HCT116 (cell line): ENCODE data around the gene CCDC87. TPM values are rescaled to one million over a fixed set of nuclear protein-coding genes. Genes with fewer than 3 reads are reported as not detected.

Experiments used
- ATAC-seq: fragments of 200-7000 bp; cut with Tn5 transposase; 2 replicates; pipeline ENCODE4 v1.9.1; 2020; ENCODE audit warnings: mild to moderate bottlenecking, moderate library complexity
- BruUV-seq: library from RNA; stranded (reverse); fragments of 400-500 nt; replicated peaks from 2 replicates; lab custom pipeline; 2021; lab: Mats Ljungman, UMichigan
- CTCF ChIA-PET: fragments of 300-600 bp; sonication (Branson Sonifier 250); formaldehyde crosslinking; loops from one replicate; lab custom pipeline; 2021; ENCODE audit warnings: antibody characterized with exemption; lab: Charles Lee
- POLR2A ChIA-PET: fragments of 300-600, 350-600 bp; sonication (Branson Sonifier 250); formaldehyde crosslinking; loops from one replicate; lab custom pipeline; 2021; ENCODE audit warnings: antibody characterized with exemption; lab: Charles Lee
- RAD21 ChIA-PET, 2 experiments: fragments of 300-600 bp; sonication (Branson Sonifier 250); formaldehyde crosslinking; loops; one replicate each; lab custom pipeline; 2023; ENCODE audit warnings: low total read pairs in 2 of 2; ENCODE audit not compliant: uncharacterized antibody in 2 of 2, unreplicated experiment in 2 of 2, low non-redundant PET in 1 of 2; lab: Charles Lee
- DNase-seq: peaks from one replicate; pipeline ENCODE4 v3.0.0-alpha.2; 2010; ENCODE audit warnings: low read depth, low spot score
- H2AFZ ChIP-seq: fragments of 200-600 bp; shearing (Covaris generic), sonication (generic); 2 replicates; pipeline ENCODE4 v1.6.1; 2017; ENCODE audit warnings: low read depth, mixed run types, mixed read lengths, antibody characterized with exemption, low read length; ENCODE audit not compliant: poor library complexity, severe bottlenecking
- H3K27ac ChIP-seq: 2 replicates; pipeline ENCODE4 v1.5.1; 2012; ENCODE audit warnings: low read depth, low read length
- H3K27me3 ChIP-seq: fragments of 200-600 bp; sonication (generic); 2 replicates; pipeline ENCODE4 v1.6.1; 2016; ENCODE audit warnings: mixed run types, low read length, mixed read lengths; ENCODE audit not compliant: insufficient read depth
- H3K36me3 ChIP-seq, 2 experiments: fragments of 200-500 bp in 1 of 2; fragments of 200-600 bp in 1 of 2; sonication (Bioruptor generic) in 1 of 2; sonication (generic) in 1 of 2; 2 replicates each; pipeline versions ENCODE4 v1.5.1 to v1.6.1; 2014 to 2016; ENCODE audit warnings: low read length in 2 of 2, inconsistent platforms in 1 of 2, mixed read lengths in 1 of 2, mixed run types in 1 of 2; ENCODE audit not compliant: insufficient read depth in 2 of 2, control insufficient read depth in 1 of 2
- H3K4me1 ChIP-seq, 2 experiments: fragments of 200-600 bp in 1 of 2; sonication (generic) in 1 of 2; 2 replicates each; pipeline versions ENCODE4 v1.5.1 to v1.6.1; 2012 to 2017; ENCODE audit warnings: low read length in 2 of 2, inconsistent platforms in 1 of 2, mild to moderate bottlenecking in 1 of 2, mixed read lengths in 1 of 2, mixed run types in 1 of 2, moderate library complexity in 1 of 2; ENCODE audit not compliant: insufficient read depth in 2 of 2, control insufficient read depth in 1 of 2
- H3K4me2 ChIP-seq: fragments of 200-600 bp; sonication (generic); 2 replicates; pipeline ENCODE4 v1.6.1; 2017; ENCODE audit warnings: mixed run types, low read length, mixed read lengths
- H3K4me3 ChIP-seq, 2 experiments: fragments of 200-600 bp in 1 of 2; sonication (generic) in 1 of 2; replicated peaks in 1 of 2; 2 replicates each; pipeline ENCODE4 v1.5.1; 2011 to 2016; ENCODE audit warnings: low read length in 2 of 2, control low read depth in 1 of 2, low read depth in 1 of 2, mild to moderate bottlenecking in 1 of 2, mixed read lengths in 1 of 2, mixed run types in 1 of 2
- H3K79me2 ChIP-seq: fragments of 200-600 bp; sonication (generic); 2 replicates; pipeline ENCODE4 v1.6.1; 2017; ENCODE audit warnings: mild to moderate bottlenecking, mixed run types, low read length, moderate library complexity, mixed read lengths; ENCODE audit not compliant: insufficient read depth
- H3K9ac ChIP-seq: fragments of 200-600 bp; sonication (generic); 2 replicates; pipeline ENCODE4 v1.6.1; 2016; ENCODE audit warnings: low read length, mixed read lengths
- H3K9me2 ChIP-seq: fragments of 200-600 bp; sonication (generic), shearing (Covaris generic); 2 replicates; pipeline ENCODE4 v1.6.1; 2017; ENCODE audit warnings: mixed run types, mild to moderate bottlenecking, moderate library complexity; ENCODE audit not compliant: insufficient read depth
- H3K9me3 ChIP-seq, 2 experiments: fragments of 200-500 bp in 1 of 2; fragments of 200-600 bp in 1 of 2; sonication (Bioruptor generic) in 1 of 2; sonication (generic) in 1 of 2; 2 replicates each; pipeline ENCODE4 v1.6.1; 2014 to 2017; ENCODE audit warnings: low read length in 2 of 2, mixed read lengths in 2 of 2, inconsistent platforms in 1 of 2, low read depth in 1 of 2, mild to moderate bottlenecking in 1 of 2, mixed run types in 1 of 2, moderate library complexity in 1 of 2; ENCODE audit not compliant: control insufficient read depth in 1 of 2, insufficient read depth in 1 of 2
- H4K20me1 ChIP-seq: fragments of 200-600 bp; sonication (generic), shearing (Covaris generic); 2 replicates; pipeline ENCODE4 v1.6.1; 2017; ENCODE audit warnings: mixed run types, mild to moderate bottlenecking, moderate library complexity; ENCODE audit not compliant: insufficient read depth
- ATF3 ChIP-seq: IDR thresholded peaks from 2 replicates; pipeline ENCODE4 v1.6.1; 2012
- CEBPB ChIP-seq: IDR thresholded peaks from 2 replicates; pipeline ENCODE4 v1.6.1; 2012; ENCODE audit warnings: low read depth
- EGR1 ChIP-seq: IDR thresholded peaks from 2 replicates; pipeline ENCODE4 v1.6.1; 2012; ENCODE audit warnings: low read depth
- ELF1 ChIP-seq: IDR thresholded peaks from 2 replicates; pipeline ENCODE4 v1.6.1; 2012; ENCODE audit warnings: low read depth, borderline replicate concordance
- EZH2 ChIP-seq: fragments of 200-600 bp; sonication (generic); IDR thresholded peaks from 2 replicates; pipeline ENCODE4 v1.6.1; 2017; ENCODE audit warnings: antibody characterized with exemption, mixed run types
- EZH2phosphoT487 ChIP-seq: fragments of 200-600 bp; IDR thresholded peaks from 2 replicates; pipeline ENCODE4 v1.6.1; 2018; ENCODE audit warnings: antibody characterized with exemption, borderline replicate concordance
- JUND ChIP-seq: IDR thresholded peaks from 2 replicates; pipeline ENCODE4 v1.6.1; 2012
- POLR2A ChIP-seq: IDR thresholded peaks from 2 replicates; pipeline ENCODE4 v1.7.0; 2011; ENCODE audit warnings: borderline replicate concordance; ENCODE audit not compliant: insufficient read depth, insufficient read length; ENCODE audit errors: extremely low read depth
- RAD21 ChIP-seq: IDR thresholded peaks from 2 replicates; pipeline ENCODE4 v1.6.1; 2012; ENCODE audit warnings: low read depth, mild to moderate bottlenecking
- SIN3A ChIP-seq: IDR thresholded peaks from 2 replicates; pipeline ENCODE4 v1.6.1; 2012; ENCODE audit warnings: low read depth
- SP1 ChIP-seq: IDR thresholded peaks from 2 replicates; pipeline ENCODE4 v1.6.1; 2012; ENCODE audit warnings: low read depth
- SRF ChIP-seq: IDR thresholded peaks from 2 replicates; pipeline ENCODE4 v1.6.1; 2012; ENCODE audit warnings: low read depth
- TCF7L2 ChIP-seq: IDR thresholded peaks from 2 replicates; pipeline ENCODE4 v1.7.0; 2011; ENCODE audit warnings: borderline replicate concordance, inconsistent platforms; ENCODE audit not compliant: insufficient read depth, insufficient read length; ENCODE audit errors: extremely low read depth
- ZFX ChIP-seq: fragments of 450-650 bp; IDR thresholded peaks from 2 replicates; pipeline ENCODE4 v1.6.1; 2017
- ZNF274 ChIP-seq: fragments of 200-500 bp; sonication (Bioruptor generic); IDR thresholded peaks from 2 replicates; pipeline ENCODE4 v1.6.1; 2014; ENCODE audit warnings: mild to moderate bottlenecking, low read depth, low read length, inconsistent platforms
- intact Hi-C: fragments of 100-400 bp; cut with micrococcal nuclease; formaldehyde crosslinking; loops from 2 replicates; pipeline ENCODE4 v1.10.0; 2022
- total RNA-seq: library from RNA; stranded (reverse); gene quantifications from one replicate; pipeline ENCODE4 v1.2.1, GENCODE V29; 2021; ENCODE audit not compliant: unreplicated experiment
- TF ChIP-seq, protein P1 (sequence below): IDR thresholded peaks from 2 replicates; pipeline ENCODE4 v1.6.1; 2012; ENCODE audit warnings: low read depth

CCDC87 gene
- total RNA-seq, 1 experiment from 2014 or later: 0.39 TPM

- Histone ChIP-seq H3K4me2 (no peak overlapping the region), H3K4me3 (no peak overlapping the region), H3K36me3 (no peaks in the 10 kb centered on the region), H3K9me2 (no peaks in the 10 kb centered on the region), H3K9ac (no peak overlapping the region), H3K9me3 (no peaks in the 10 kb centered on the region), H3K4me1 (peaks cover 0 to 12% of the 10 kb centered on the region in 2 experiments; a peak in 2 of 4 replicates), H3K27me3 (no peaks in the 10 kb centered on the region), H4K20me1 (no peaks in the 10 kb centered on the region), H3K27ac (no peak overlapping the region), H2AFZ (no peak overlapping the region), H3K79me2 (no peaks in the 10 kb centered on the region)
- ChIA-PET RAD21 (no interaction called here), POLR2A (no interaction called here), CTCF (no interaction called here)
- ATAC-seq: no peak
- TF ChIP-seq SRF: no peak
- no peak for TF ChIP-seq EZH2
- TF ChIP-seq JUND: no peak
- no peak for TF ChIP-seq ZFX
- no peak for TF ChIP-seq TCF7L2
- no peak for TF ChIP-seq RAD21
- TF ChIP-seq POLR2A: no peak
- TF ChIP-seq SIN3A: no peak
- TF ChIP-seq ZNF274: no peak
- intact Hi-C loops: no loop called here
- DNase-seq: no peak
- no TSS peak for BruUV-seq
These were observed 45.2 kb downstream of the CCDC87 start for GRCh38 chr11:66547662-66548009.

GRCh38 chr11:66546966-66547661, 45.7 kb downstream of the CCDC87 start:
- ATAC-seq (no peak), DNase-seq (no peak)
- H3K79me2 ChIP-seq: no peaks in the 10 kb centered on the region
- H3K9me3 ChIP-seq: no peaks in the 10 kb centered on the region
- H3K9ac ChIP-seq: no peak overlapping the region
- no peak overlapping the region for H3K4me3 ChIP-seq
- H4K20me1 ChIP-seq: no peaks in the 10 kb centered on the region
- intact Hi-C loops: no loop called here
- no peak overlapping the region for H3K4me2 ChIP-seq
- H3K36me3 ChIP-seq: no peaks in the 10 kb centered on the region
- ChIA-PET POLR2A (interaction anchor here (1.0 to 1.6 kb wide), 2 partner anchors 50 to 131 kb away, joined by 3 to 10 read pairs; partner anchors contain the start of gene RBM4B), CTCF (no interaction called here), RAD21 (no interaction called here)
- BruUV-seq: no TSS peak
- no peak overlapping the region for H3K27ac ChIP-seq
- H3K4me1 ChIP-seq: peaks cover 0 to 12% of the 10 kb centered on the region in 2 experiments; a peak in 2 of 4 replicates
- no peaks in the 10 kb centered on the region for H3K9me2 ChIP-seq
- H3K27me3 ChIP-seq: no peaks in the 10 kb centered on the region
- H2AFZ ChIP-seq: no peak overlapping the region
- TF ChIP-seq RAD21 (no peak), SP1 (no peak), CEBPB (no peak), SIN3A (no peak), ATF3 (no peak), EGR1 (no peak), JUND (no peak), POLR2A (no peak), ELF1 (no peak), SRF (no peak), EZH2phosphoT487 (no peak), TCF7L2 (no peak)
- TF ChIP-seq, protein P1, sequence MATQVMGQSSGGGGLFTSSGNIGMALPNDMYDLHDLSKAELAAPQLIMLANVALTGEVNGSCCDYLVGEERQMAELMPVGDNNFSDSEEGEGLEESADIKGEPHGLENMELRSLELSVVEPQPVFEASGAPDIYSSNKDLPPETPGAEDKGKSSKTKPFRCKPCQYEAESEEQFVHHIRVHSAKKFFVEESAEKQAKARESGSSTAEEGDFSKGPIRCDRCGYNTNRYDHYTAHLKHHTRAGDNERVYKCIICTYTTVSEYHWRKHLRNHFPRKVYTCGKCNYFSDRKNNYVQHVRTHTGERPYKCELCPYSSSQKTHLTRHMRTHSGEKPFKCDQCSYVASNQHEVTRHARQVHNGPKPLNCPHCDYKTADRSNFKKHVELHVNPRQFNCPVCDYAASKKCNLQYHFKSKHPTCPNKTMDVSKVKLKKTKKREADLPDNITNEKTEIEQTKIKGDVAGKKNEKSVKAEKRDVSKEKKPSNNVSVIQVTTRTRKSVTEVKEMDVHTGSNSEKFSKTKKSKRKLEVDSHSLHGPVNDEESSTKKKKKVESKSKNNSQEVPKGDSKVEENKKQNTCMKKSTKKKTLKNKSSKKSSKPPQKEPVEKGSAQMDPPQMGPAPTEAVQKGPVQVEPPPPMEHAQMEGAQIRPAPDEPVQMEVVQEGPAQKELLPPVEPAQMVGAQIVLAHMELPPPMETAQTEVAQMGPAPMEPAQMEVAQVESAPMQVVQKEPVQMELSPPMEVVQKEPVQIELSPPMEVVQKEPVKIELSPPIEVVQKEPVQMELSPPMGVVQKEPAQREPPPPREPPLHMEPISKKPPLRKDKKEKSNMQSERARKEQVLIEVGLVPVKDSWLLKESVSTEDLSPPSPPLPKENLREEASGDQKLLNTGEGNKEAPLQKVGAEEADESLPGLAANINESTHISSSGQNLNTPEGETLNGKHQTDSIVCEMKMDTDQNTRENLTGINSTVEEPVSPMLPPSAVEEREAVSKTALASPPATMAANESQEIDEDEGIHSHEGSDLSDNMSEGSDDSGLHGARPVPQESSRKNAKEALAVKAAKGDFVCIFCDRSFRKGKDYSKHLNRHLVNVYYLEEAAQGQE: no peak
